GM19438 (cell line): Measurements from ENCODE around the gene CRYGA.
A peak's percentile ranks its signal among the peaks of the same experiment; 100 is the strongest.
"Not testable (repeated sequence)": the region's sequence is repeated elsewhere in the genome, so short reads cannot be mapped to it uniquely, and the experiment has no call there.

Experiments
- ATAC-seq: cut with Tn5 transposase; IDR thresholded peaks from one replicate; pipeline ENCODE4 v1.9.1; 2021; ENCODE audit warnings: low read depth; ENCODE audit not compliant: unreplicated experiment

CRYGA gene

GRCh38 chr2:208164951-208165755, 1.8 kb upstream of the CRYGA start:
- no peak for ATAC-seq

- ATAC-seq, result no peak
These were observed 7.0 kb downstream of the CRYGA start for GRCh38 chr2:208156439-208156838.

GRCh38 chr2:208153156-208153555, 10.2 kb downstream of the CRYGA start:
- no peak for ATAC-seq

GRCh38 chr2:208150956-208151355, 12.4 kb downstream of the CRYGA start:
- no peak for ATAC-seq

GRCh38 chr2:208150094-208150493, 13.3 kb downstream of the CRYGA start:
- no peak for ATAC-seq

GRCh38 chr2:208148803-208149202, 14.6 kb downstream of the CRYGA start:
- no peak for ATAC-seq

GRCh38 chr2:208147759-208148158, 15.6 kb downstream of the CRYGA start:
- ATAC-seq, result no peak

GRCh38 chr2:208147008-208147407, 16.4 kb downstream of the CRYGA start:
- no peak for ATAC-seq

GRCh38 chr2:208146006-208146405, 17.4 kb downstream of the CRYGA start, which contains the start of gene CRYGB:
TSS of gene CRYGB (minus strand) at chr2:208146158. CDS start at chr2:208146120, 38 bp downstream.
- ATAC-seq, result no peak

- ATAC-seq, result no peak
These were observed 20.2 kb downstream of the CRYGA start for GRCh38 chr2:208142925-208143799.

GRCh38 chr2:208142240-208142924, 21.0 kb downstream of the CRYGA start:
- no peak for ATAC-seq

GRCh38 chr2:208139447-208139846, 23.9 kb downstream of the CRYGA start:
- no peak for ATAC-seq

- not testable (repeated sequence) for ATAC-seq
These were observed 25.1 kb downstream of the CRYGA start for GRCh38 chr2:208138334-208138733.

- ATAC-seq, result no peak
These were observed 26.7 kb downstream of the CRYGA start for GRCh38 chr2:208136716-208137094.

GRCh38 chr2:208135794-208136715, 27.3 kb downstream of the CRYGA start:
- ATAC-seq, result no peak

GRCh38 chr2:208134928-208135586, 28.3 kb downstream of the CRYGA start:
- peak; percentile 71 for ATAC-seq

GRCh38 chr2:208130712-208131110, 32.7 kb downstream of the CRYGA start:
- ATAC-seq, result no peak

GRCh38 chr2:208129744-208130711, 33.4 kb downstream of the CRYGA start, which contains the start of gene CRYGC:
TSS of gene CRYGC (minus strand) at chr2:208129828. CDS start at chr2:208129792, 36 bp downstream.
- ATAC-seq, result no peak
